B cell (primary cell): Measurements from ENCODE around the gene ATP8A2.

Source experiments
- EZH2 ChIP-seq: IDR thresholded peaks from 2 replicates; pipeline ENCODE4 v1.6.1; 2012; ENCODE audit warnings: borderline replicate concordance, low read depth, mild to moderate bottlenecking, moderate library complexity, low read length; ENCODE audit not compliant: insufficient read depth, poor library complexity, severe bottlenecking
- TF ChIP-seq, protein P1 (sequence below): fragments of 200-600 bp; IDR thresholded peaks from one replicate; pipeline ENCODE4 v1.8.0; 2022; ENCODE audit warnings: antibody characterized with exemption, mild to moderate bottlenecking

DNA sequence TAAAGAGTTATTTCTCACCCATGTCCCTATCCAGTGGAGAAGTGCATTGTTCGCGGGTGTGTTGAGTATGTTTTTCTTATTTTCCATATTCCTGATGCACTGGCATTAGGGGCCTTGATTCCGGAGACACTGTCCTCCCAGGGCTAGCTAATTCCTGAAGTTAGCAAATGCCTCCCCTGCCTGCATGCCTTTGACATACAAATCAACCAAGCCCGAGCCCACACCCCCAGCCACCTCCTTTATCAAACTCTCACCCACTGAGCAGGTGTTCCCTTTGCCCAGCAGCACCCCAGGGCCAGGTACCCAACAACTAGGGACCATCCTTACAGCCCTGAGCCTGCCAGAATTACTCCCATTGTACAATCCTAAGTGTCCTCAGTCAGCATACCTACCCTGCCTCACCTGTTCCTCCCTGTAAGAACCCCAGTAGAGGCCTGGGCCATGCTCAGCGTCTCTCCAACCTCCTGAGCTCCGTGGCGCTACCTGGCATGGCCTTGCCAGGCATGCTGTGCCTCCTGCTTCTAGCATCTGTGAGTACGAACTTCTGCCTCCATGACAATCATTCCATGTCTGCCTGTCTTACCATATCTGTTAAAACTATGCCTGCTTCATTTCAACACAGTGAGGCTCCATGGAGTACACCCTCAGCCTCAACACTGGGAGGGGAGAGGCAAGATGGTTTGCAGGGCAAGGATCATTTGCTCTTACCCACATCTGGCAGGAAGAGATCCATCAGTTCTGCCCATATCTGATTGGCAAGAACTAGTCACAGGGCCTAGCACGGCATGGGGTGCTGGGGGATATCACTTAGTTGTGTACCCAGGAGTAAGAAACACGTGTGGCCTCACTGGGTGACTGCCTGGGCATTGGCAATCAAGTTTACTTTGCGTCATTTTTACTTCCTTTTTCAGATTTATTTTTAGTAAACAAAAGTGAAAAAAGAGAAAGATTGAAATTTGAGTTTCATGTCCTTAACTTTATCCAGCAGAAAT is 476.2 kb downstream of the ATP8A2 start:
- TF ChIP-seq, protein P1, sequence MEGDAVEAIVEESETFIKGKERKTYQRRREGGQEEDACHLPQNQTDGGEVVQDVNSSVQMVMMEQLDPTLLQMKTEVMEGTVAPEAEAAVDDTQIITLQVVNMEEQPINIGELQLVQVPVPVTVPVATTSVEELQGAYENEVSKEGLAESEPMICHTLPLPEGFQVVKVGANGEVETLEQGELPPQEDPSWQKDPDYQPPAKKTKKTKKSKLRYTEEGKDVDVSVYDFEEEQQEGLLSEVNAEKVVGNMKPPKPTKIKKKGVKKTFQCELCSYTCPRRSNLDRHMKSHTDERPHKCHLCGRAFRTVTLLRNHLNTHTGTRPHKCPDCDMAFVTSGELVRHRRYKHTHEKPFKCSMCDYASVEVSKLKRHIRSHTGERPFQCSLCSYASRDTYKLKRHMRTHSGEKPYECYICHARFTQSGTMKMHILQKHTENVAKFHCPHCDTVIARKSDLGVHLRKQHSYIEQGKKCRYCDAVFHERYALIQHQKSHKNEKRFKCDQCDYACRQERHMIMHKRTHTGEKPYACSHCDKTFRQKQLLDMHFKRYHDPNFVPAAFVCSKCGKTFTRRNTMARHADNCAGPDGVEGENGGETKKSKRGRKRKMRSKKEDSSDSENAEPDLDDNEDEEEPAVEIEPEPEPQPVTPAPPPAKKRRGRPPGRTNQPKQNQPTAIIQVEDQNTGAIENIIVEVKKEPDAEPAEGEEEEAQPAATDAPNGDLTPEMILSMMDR, result no peak
- TF ChIP-seq EZH2, result no peak
